ENCODE measurements around the gene EEF1AKMT3. TPM values are rescaled to one million over a fixed set of nuclear protein-coding genes. Genes with fewer than 3 reads are reported as not detected.

Gene EEF1AKMT3
- total RNA-seq, 2 experiments from 2014 or later: 3.9 to 4.1 TPM

- Mint-ChIP-seq H3K36me3 (peaks cover 30% of the 10 kb centered on the region), H3K9me3 (ENCODE audit: low read depth) (no peaks in the 10 kb centered on the region), H3K4me1 (peaks cover 58% of the 10 kb centered on the region), H3K27me3 (no peaks in the 10 kb centered on the region), H3K27ac (no peak overlapping the region), H3K4me3 (no peak overlapping the region)
- DNase-seq: no peak
- CTCF ChIA-PET: interaction anchor here (1.8 to 2.4 kb wide), 2 partner anchors 8 to 10 kb away, joined by 5 to 8 read pairs; no protein-coding TSS in a partner anchor
- no peak for ATAC-seq
Measured at GRCh38 chr12:57749061-57749460, 23.4 kb upstream of the EEF1AKMT3 start.

GRCh38 chr12:57750561-57751431 lies 21.6 kb upstream of the EEF1AKMT3 start:
- H3K9me3 Mint-ChIP-seq (ENCODE audit: low read depth): no peaks in the 10 kb centered on the region
- H3K4me3 Mint-ChIP-seq: peak overlapping the region; percentile 93
- peaks cover 31% of the 10 kb centered on the region for H3K36me3 Mint-ChIP-seq
- DNase-seq (no peak), ATAC-seq (no peak)
- peaks cover 51% of the 10 kb centered on the region for H3K4me1 Mint-ChIP-seq
- CTCF ChIA-PET: interaction anchor here (1.4 to 2.4 kb wide), 2 partner anchors 9 kb away, joined by 5 to 8 read pairs; no protein-coding TSS in a partner anchor
- H3K27me3 Mint-ChIP-seq: no peaks in the 10 kb centered on the region
- peak overlapping the region; percentile 87 for H3K27ac Mint-ChIP-seq

GRCh38 chr12:57751432-57751787 lies 21.0 kb upstream of the EEF1AKMT3 start:
- Mint-ChIP-seq H3K4me3 (peak overlapping the region; percentile 93), H3K4me1 (peaks cover 49% of the 10 kb centered on the region), H3K36me3 (peaks cover 31% of the 10 kb centered on the region), H3K9me3 (ENCODE audit: low read depth) (no peaks in the 10 kb centered on the region), H3K27ac (peak overlapping the region; percentile 87), H3K27me3 (no peaks in the 10 kb centered on the region)
- CTCF ChIA-PET: interaction anchor here (1.2 kb wide), 1 partner anchor 32 kb away, joined by 3 read pairs; no protein-coding TSS in a partner anchor
- DNase-seq (no peak), ATAC-seq (no peak)

- DNase-seq: peak; percentile 100
- CTCF ChIA-PET: interaction anchor here (0.9 to 1.2 kb wide), 2 partner anchors 28 to 31 kb away, joined by 3 read pairs; no protein-coding TSS in a partner anchor
- ATAC-seq: peak; percentile 79
- Mint-ChIP-seq H3K4me3 (peak within 1 kb of the TSS; percentile 93), H3K9me3 (ENCODE audit: low read depth) (no peaks in the 10 kb centered on the region), H3K27ac (peak within 1 kb of the TSS; percentile 87), H3K27me3 (no peaks in the 10 kb centered on the region), H3K4me1 (peaks cover 54% of the 10 kb centered on the region), H3K36me3 (peaks cover 32% of the 10 kb centered on the region)
Measured at GRCh38 chr12:57751788-57752667, 20.4 kb upstream of the EEF1AKMT3 start, which contains the start of gene CDK4. CDK4 (minus strand) TSS chr12:57752310; CDS start chr12:57751717, 593 bp downstream.

GRCh38 chr12:57752668-57753000 lies 19.8 kb upstream of the EEF1AKMT3 start:
- peaks cover 55% of the 10 kb centered on the region for H3K4me1 Mint-ChIP-seq
- peak overlapping the region; percentile 93 for H3K4me3 Mint-ChIP-seq
- no peaks in the 10 kb centered on the region for H3K9me3 Mint-ChIP-seq (ENCODE audit: low read depth)
- H3K27me3 Mint-ChIP-seq: no peaks in the 10 kb centered on the region
- peaks cover 28% of the 10 kb centered on the region for H3K36me3 Mint-ChIP-seq
- CTCF ChIA-PET: interaction anchor here (0.9 to 1.2 kb wide), 2 partner anchors 27 to 31 kb away, joined by 3 read pairs; no protein-coding TSS in a partner anchor
- DNase-seq (no peak), ATAC-seq (no peak)
- H3K27ac Mint-ChIP-seq: peak overlapping the region; percentile 87

- DNase-seq (no peak), ATAC-seq (no peak)
- Mint-ChIP-seq H3K4me3 (peak overlapping the region; percentile 82), H3K36me3 (peaks cover 29% of the 10 kb centered on the region), H3K27me3 (no peaks in the 10 kb centered on the region), H3K9me3 (ENCODE audit: low read depth) (no peaks in the 10 kb centered on the region), H3K27ac (peak overlapping the region; percentile 81), H3K4me1 (peaks cover 55% of the 10 kb centered on the region)
- CTCF ChIA-PET: interaction anchor here (1.1 to 3.5 kb wide), 4 partner anchors 9 to 150 kb away, joined by 4 to 37 read pairs (median 8); partner anchors contain the start of gene TSPAN31
Measured at GRCh38 chr12:57753756-57754337, 18.6 kb upstream of the EEF1AKMT3 start.

GRCh38 chr12:57754411-57755193 lies 17.8 kb upstream of the EEF1AKMT3 start, which contains the start of gene MARCHF9:
MARCHF9 (plus strand) TSS chr12:57755103; CDS start chr12:57755529, 426 bp downstream.
- CTCF ChIA-PET: interaction anchor here (1.1 to 3.5 kb wide), 5 partner anchors 9 to 149 kb away, joined by 4 to 48 read pairs (median 10); partner anchors contain the start of genes CYP27B1 and TSPAN31
- Mint-ChIP-seq H3K4me1 (peaks cover 56% of the 10 kb centered on the region), H3K27me3 (no peaks in the 10 kb centered on the region)

GRCh38 chr12:57755194-57755453 lies 17.3 kb upstream of the EEF1AKMT3 start:
- DNase-seq (no peak), ATAC-seq (no peak)
- Mint-ChIP-seq H3K27me3 (no peaks in the 10 kb centered on the region), H3K4me3 (no peak overlapping the region), H3K27ac (no peak overlapping the region), H3K4me1 (peaks cover 55% of the 10 kb centered on the region), H3K36me3 (peaks cover 24% of the 10 kb centered on the region), H3K9me3 (ENCODE audit: low read depth) (no peaks in the 10 kb centered on the region)
- CTCF ChIA-PET: interaction anchor here (1.5 to 3.5 kb wide), 4 partner anchors 8 to 149 kb away, joined by 5 to 48 read pairs (median 24); partner anchors contain the start of gene CYP27B1

More at GRCh38 chr12:57754411-57755193, 17.8 kb upstream of the EEF1AKMT3 start, which contains the start of gene MARCHF9:
- peak within 1 kb of the TSS; percentile 81 for H3K27ac Mint-ChIP-seq
- ATAC-seq: peak; percentile 49
- H3K4me3 Mint-ChIP-seq: peak within 1 kb of the TSS; percentile 82
- H3K36me3 Mint-ChIP-seq: peaks cover 25% of the 10 kb centered on the region
- H3K9me3 Mint-ChIP-seq (ENCODE audit: low read depth): no peaks in the 10 kb centered on the region
- peak; percentile 90 for DNase-seq

GRCh38 chr12:57755454-57756372 lies 16.7 kb upstream of the EEF1AKMT3 start:
- peaks cover 50% of the 10 kb centered on the region for H3K4me1 Mint-ChIP-seq
- ATAC-seq (no peak), DNase-seq (no peak)
- CTCF ChIA-PET: interaction anchor here (1.0 to 3.5 kb wide), 21 partner anchors 7 to 326 kb away, joined by 3 to 48 read pairs (median 6); partner anchors contain the start of genes CYP27B1, EEF1AKMT3, GLI1 and METTL1
- H3K36me3 Mint-ChIP-seq: peaks cover 18% of the 10 kb centered on the region
- no peaks in the 10 kb centered on the region for H3K27me3 Mint-ChIP-seq
- peak overlapping the region; percentile 75 for H3K27ac Mint-ChIP-seq
- H3K4me3 Mint-ChIP-seq: peak overlapping the region; percentile 71
- no peaks in the 10 kb centered on the region for H3K9me3 Mint-ChIP-seq (ENCODE audit: low read depth)

- peak; percentile 81 for DNase-seq
- peak overlapping the region; percentile 75 for H3K27ac Mint-ChIP-seq
- peak; percentile 25 for ATAC-seq
- CTCF ChIA-PET: interaction anchor here (0.6 to 3.5 kb wide), 32 partner anchors 8 to 327 kb away, joined by 3 to 48 read pairs (median 5); partner anchors contain the start of genes CYP27B1, EEF1AKMT3, GLI1 and METTL1
- no peaks in the 10 kb centered on the region for H3K27me3 Mint-ChIP-seq
- no peaks in the 10 kb centered on the region for H3K9me3 Mint-ChIP-seq (ENCODE audit: low read depth)
- peaks cover 14% of the 10 kb centered on the region for H3K36me3 Mint-ChIP-seq
- peaks cover 41% of the 10 kb centered on the region for H3K4me1 Mint-ChIP-seq
- peak overlapping the region; percentile 71 for H3K4me3 Mint-ChIP-seq
Measured at GRCh38 chr12:57756406-57757341, 15.7 kb upstream of the EEF1AKMT3 start.

All from activated CD8-positive, alpha-beta memory T cell treated with anti-CD3 and anti-CD28 coated beads, Interleukin-2, amount 10 ng/mL, durations not matched to agents 7 days and 5 days (primary cell).